Activated CD4-positive, CD25-positive, alpha-beta regulatory T cell treated with anti-CD3 and anti-CD28 coated beads, Interleukin-2, amount 50 U/mL, for 16 hours (primary cell): ENCODE data around the gene STK10.

Source experiments
- DNase-seq: peaks from one replicate; pipeline ENCODE4 v3.0.0-alpha.2; 2020; ENCODE audit warnings: low read depth, low spot score

Gene STK10

DNA sequence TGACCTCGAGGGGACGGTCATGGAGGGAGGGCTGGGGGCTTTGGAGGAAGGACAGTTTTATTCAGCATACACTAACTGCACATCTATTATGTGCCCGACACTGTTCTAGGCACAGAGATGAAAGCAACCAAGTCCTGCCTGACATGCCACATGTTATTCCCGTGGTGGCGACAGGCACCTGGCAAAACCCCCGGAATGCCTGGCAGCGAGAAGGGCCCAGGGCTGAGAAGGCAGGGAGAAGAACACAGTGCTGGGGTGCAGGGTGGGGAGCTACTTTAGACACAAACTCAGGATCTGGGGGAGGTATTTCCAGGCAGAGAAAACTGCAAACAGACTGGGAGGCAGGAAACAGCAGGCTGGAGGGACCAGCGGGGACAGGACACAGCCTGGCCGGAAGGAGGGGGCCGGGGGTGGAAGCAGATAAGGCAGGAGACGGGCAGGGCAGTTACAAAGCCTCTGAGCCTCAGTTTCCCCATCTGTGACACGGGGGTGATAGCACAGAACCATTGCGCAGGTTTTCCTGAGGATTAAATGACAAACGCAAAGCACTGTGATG lies 77.7 kb downstream of the STK10 start:
- no peak for DNase-seq

DNA sequence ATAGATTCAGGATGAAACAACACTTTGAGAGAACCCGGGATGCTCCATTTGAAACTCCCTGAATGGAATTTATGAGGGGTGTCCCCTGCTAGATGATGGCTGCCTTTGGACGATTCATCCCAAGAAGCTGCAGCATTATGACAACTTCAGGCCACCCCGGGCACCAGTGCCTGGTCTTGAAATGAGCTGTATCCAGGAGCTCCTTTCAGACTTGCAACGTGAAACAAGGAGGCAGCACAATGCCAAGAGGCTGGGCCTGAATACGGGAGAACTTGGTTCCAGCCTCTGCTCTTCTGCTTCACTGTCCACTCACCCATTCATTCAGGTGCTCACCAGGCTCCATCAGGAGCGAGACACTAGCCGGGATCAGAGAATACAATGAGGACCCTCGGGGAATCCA lies 78.3 kb downstream of the STK10 start:
- DNase-seq, result no peak

DNA sequence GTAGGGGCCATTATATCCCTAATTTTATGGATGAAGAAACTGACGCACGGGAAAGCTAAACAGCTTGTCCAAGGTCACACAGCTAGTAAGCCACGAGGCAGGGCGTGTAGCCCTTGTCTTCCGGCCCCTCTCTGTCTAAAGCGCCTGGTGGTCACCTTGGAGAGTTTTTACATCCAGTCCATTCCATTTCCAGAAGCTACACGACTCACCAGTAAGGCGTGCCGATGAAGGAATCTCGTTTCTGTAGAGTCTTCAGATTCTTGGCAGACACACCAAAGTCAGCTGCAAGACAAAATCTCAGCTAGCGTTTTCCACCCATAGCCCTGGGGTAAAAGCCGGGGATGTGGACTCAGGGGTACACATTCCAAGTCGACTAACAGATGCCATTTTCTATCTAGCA lies 80.5 kb downstream of the STK10 start:
- DNase-seq, result no peak

DNA sequence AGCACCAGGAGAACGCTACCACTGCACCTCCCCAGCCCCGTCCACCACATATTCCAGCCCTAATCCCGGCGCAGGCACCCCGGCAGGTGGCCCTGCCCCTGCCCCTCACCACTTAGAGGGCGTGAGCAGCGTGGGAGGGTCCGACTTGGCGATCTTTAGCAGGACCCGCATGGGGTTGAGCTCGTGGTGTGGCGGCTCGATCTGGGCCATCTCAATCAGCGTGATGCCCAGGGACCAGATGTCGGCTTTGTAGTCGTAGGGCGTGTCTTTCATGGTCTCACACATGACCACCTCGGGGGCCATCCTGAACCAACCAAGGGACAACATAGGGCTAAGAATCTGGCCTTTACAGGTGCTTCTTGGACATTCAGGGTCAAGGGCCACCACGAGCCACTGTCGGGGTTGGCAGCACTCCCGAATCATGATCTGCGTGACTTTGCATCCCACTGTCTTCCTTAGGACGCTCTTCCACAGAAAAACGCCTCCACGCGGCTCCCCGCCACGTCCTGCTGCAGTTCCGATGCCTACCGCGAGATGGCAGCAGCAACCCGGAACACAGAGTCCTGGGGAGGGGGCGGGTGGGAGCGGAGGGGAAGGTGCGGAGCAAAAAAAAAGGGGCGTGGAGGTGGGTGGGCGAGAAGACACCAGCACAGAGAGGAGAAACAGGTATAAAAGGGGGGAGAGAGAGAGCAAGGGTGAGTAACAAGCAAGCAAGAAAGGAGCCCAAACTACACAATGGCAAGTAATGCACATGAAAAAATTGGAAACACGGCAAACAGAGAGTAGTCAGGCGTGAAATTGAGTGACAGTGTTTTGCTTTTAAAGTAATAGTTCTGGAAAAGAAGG lies 81.3 kb downstream of the STK10 start:
- peak; percentile 50 for DNase-seq

DNA sequence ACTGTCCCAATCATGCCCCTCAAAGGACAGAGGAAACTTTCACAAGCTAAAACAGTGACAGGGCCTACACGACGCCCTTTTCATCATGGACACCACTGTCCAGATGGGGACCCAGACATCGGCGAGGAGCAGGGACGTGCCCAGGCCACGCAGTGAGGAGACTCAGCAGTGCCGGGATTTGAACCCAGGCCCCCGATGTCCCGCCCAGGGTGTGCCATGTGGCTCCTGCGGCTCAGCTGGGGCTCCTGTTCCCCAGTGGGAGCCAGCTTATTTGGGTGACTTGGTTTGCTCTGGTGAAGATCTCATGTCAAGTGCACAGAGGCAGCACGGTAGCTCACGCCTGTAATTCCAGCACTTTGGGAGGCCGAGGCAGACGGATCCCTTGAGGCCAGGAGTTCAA lies 82.2 kb downstream of the STK10 start:
- DNase-seq, result no peak

DNA sequence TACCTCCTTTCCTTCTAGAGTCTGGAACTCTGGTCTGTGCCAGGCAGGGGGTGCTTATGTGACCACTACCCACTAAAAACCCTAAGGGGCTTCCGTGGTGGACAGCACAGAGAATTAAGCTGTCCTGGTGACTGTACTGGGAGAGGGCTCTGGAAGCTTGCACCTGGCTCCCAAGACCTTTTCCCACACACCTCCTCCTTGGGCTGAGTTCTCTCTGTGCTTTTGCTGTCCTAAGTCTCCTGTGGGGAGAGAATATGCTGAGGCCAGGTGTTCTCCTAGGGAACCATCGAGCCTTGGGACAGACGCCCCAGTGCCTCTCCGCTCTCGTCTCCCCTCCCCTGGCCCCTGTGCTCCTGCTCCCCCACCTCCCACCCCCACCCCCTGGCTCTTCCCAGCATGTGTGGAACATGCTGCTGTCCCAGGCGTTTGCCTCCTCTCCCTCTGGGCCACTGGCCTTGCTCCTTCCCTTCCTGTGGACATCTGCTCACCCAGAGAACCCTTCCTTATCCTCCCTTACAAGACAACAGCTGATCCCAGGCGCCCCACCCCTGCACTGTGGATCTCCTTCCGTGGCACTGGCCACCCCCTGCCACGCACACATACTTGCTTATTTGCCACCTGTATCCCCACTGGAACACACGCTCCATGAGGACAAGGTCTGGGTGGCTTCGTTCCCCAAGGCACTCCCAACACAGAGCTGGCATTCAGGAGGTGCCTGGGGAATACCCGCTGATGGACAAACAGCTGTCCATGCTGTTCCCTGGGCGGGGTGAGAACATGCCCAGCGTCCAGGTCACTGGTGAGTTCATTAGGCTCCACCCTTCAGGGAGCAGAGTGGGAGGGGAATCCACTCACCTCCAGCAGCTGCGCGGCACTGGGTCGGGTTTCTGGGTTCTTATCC lies 83.0 kb downstream of the STK10 start:
- no peak for DNase-seq

DNA sequence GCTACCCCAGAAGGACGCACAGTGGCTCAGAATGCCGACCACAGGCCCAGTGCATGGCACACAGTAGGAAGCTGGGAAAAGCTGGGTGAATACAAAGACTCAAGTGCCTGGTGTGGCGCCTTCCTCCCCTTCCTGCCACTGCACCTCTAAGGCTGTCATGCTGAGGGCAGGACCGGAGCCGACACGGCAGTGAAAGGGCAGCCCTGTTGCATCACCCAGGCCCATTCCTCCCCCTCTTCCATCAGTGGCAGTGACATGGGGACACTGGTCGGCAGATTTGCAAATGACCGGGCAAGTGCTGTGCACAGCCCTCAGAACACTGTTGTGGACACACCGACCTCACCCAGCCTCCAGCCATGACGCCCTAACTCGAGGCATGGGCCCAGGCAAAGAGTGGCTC lies 84.0 kb downstream of the STK10 start:
- no peak for DNase-seq

DNA sequence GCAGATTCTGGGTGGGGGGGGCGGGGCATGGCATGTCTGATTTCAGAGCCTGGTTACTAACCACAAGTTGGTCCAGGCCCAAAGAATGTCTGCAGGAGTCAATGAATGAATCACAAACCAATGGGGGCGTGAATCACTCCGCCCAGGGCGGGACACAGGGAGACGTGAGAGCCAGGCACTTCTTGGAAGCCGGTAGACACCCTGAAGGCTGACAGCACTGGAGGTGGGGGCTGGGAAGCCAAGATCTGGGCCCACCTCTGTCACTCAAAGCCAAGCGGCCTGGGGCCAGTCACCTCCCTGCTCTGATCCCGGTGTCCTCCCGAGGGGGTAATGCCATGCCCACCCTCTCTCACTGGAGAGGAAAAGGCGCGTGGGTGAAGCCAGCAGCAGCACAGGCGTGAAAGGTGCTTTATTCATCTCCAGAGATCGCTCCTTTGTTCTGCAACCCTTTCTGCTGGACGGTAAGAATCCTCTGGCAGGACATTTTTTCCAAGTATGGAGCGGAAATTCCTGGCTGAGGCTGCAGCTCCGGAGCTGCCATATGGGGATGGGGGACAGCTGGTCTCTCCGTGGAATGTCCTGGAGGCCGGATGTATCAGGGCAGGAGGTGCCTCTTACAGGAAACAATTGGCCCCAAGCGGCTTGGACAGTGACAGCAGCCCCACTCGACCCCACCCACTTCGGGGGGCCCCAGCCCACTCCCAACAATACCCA lies 85.0 kb downstream of the STK10 start:
- DNase-seq, result no peak

DNA sequence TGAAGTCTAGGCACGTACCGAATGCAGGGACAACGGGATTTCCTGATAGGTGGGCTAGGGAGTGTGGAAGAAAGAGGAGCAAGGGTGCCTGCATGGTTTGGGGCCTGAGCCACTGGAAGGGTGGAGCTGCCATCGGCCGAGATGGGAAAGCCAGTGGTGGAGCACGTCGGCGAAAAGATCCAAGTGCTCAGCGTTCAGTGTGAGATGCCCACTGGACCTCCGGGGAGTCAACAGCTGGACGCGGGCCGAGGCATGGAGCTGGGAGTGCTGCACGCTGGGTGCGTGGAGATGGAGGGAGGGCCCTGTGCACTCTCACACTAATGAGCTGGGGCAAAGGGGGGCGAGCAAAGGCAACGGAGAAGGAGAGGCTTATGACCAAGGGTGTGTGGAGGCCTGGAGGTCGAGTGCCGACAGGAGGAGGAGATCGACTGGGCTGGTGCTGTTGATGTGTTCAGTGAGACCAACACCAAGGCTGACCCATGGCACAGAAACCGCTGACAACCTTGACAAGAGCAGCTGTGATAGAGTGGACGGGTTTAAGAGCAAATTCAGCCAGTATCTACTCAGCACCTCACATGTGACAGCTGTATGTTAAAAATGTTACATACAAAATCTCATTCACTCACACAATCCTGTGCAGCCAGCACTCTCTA lies 85.7 kb downstream of the STK10 start:
- no peak for DNase-seq

DNA sequence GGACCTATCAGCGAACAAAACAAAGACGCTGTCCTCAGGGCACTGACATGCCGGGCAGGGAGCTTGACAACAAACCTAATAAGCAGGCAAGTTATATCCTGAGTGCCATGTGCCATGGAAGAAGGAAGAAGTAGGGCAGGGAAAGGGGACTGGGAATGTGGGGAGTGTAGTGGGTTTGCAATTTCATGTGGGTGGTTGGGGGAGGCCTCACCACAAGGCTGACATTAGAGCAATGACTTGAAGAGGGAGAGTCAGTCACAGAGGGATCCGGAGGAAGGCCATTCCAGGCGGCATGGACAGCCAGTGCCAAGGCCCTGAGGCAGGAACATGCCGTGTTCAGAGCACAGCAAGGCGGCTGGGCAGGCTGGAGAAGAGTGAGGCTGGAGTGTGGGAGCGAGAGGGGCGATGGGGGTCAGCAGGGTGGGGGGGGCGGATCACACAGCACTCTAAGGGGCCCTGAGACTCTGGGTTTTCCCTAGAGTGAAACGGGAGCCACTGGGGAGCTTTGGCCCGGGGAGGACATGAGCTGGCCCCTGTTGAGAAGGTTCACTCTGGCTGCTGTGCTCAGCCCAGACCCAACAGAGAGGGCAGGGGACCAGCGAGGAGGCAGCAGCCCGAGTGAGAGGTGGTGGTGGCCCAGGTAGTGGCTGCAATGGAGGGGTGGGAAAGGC lies 86.3 kb downstream of the STK10 start:
- no peak for DNase-seq

DNA sequence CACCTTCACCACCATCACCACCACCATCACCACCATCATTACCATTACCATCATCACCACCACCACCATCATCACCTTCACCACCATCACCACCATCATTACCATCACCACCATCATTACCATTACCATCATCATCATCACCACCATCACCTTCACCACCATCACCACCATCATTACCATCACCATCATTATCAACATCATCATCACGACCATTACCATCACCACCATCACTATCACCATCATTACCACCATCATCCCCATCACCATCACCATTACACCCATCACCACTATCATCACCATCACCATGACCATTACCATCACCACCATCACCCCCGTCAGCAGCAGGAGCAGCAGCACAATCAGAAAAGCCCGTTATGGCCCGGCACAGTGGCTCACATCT lies 89.1 kb downstream of the STK10 start:
- DNase-seq, result no peak

DNA sequence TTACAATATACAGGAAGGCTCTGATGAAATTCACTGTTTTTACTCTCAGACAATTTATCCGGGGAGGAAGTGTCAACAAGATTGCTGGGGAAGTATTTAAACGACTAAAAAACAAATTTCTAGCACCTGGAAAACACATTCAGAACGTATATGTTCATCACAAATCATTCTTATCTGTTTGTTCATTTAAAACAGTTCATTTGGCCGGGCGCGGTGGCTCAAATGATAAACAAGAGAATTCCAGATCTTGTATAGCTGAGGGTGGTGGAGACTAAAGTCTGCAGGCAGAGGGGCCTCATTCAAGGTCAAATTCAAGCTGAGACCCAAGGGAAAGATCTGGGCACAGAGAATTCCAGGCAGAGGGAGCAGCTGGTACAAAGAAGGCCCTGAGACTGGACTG lies 90.0 kb downstream of the STK10 start:
- no peak for DNase-seq

DNA sequence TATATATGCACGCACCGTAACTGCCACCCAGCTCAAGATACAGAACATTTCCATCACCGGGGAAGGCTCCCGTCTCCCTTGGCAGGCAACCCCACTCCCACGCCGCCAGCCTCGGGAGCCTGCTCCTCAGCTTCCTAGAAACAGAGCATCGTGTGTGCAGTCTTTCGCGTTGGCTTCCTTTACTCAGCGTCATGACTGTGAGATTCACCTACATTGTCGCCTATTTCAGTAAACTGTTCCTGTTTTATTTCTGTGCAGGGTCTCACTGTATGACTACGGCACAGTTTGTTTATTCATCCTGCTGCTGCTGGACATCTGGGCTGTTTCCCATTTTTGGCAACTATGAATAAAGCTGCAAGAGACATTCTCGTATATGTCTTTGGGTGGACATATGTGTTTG lies 90.7 kb downstream of the STK10 start:
- no peak for DNase-seq

DNA sequence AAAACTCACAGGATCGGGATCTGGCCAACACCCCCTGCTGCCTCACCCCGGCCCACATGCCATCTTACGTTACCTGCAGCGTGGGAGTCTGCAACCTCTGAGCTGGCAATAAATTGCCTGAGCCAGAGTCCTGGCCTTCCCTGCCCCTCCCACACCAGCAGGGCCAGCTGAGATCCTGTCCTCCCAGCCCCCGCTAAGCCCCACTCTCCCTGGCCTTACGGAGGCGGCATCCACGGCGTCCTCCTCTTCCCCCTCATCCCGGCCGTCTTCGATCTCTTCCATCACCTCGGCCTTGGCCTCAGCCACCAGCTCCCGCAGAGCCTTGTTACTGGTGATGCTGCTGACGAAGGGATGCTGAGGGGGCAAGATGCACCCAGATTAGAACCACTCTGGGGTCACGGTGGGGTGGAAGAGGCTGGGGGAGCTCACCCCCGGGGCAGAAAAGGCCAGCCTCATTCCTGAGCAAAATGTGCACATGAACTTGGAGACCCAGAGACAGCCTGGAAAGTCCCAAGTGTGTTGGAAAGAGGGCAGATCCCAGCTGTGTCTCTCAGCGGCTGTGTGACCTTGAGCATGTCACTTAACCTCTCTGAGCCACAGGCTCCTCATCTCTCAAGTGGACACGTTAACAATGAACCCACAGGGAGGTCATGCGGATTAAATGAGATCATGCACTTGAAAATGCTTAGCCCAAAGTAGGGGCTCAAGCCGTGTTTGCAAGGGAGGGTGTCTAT lies 91.7 kb downstream of the STK10 start:
- DNase-seq, result no peak

DNA sequence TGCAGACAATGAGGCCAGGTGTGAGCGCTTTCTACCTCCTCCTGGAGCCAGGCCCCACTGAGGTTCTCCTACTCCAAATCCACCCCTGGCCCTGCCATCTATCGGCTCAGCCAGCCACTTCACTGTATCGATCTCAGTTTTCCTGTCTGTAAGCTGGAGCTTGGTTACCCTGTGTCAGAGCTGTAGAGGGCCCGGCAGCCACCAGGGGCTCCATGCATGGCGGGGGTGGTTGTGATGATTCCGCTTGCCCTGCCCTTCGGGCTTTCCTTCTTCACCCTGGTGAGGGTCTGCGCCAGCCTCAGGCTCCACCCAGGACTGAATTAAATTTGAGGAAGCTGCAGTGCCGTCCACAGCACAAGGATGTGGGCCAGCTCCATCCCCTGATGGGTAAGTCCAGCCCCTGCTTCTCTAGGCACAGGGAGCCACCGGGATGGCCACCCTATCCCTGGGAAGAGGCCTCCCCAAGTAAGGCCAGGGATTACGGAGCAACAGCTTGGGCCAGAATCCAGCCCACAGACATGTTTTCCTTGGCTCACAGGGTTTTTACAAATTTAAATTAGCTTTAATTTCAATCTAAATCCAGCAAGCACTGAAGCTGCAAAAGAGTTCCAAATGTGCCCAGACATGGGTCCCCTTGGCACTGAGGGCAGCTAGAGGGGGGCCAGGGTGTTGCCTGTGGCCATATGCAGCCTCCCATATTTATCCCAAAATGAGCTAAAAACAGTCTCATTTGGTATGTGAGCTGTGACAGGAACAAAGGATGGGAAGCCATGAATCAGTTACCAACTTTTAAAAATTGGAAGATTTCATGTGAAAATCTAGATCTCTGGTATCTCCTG lies 92.4 kb downstream of the STK10 start:
- no peak for DNase-seq

DNA sequence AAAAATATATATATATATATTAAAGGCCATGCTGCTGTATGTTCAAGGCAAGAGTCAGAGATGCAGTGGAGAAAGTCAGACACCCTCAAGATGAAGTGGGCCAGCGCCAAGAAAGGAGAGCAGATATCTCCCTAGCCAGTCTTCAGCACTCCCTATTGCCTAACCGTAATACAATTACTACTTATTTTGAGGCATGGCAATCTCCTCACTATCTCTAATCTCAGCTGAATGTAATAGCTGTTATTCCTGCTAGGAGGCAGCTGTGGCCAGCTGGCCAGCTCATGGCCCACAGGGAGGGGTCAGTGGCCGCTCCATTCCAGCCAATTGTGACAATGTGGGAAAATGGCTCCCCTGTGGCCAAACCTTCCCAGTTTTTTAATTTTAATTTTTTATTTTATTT lies 94.1 kb downstream of the STK10 start:
- no peak for DNase-seq

DNA sequence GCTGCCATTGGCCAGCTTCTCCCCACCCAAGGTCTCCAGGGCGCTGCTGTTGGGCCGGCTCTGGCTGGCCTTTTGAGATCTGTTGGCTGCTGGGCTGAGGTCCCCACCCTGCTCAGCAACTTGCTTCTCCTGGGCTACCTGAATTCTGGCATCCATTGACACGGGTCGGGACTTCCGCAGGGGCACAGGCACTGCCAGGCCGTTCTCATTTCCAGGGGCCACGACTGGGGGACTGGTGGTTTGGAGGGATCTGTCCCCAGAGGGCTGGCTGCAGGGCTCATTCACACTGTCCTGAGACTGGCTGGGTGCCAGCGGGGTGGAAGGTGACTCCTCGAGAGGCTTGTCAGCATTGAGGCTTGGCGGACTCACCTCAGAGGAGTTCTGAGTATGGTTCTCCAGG lies 94.5 kb downstream of the STK10 start:
- DNase-seq, result no peak

DNA sequence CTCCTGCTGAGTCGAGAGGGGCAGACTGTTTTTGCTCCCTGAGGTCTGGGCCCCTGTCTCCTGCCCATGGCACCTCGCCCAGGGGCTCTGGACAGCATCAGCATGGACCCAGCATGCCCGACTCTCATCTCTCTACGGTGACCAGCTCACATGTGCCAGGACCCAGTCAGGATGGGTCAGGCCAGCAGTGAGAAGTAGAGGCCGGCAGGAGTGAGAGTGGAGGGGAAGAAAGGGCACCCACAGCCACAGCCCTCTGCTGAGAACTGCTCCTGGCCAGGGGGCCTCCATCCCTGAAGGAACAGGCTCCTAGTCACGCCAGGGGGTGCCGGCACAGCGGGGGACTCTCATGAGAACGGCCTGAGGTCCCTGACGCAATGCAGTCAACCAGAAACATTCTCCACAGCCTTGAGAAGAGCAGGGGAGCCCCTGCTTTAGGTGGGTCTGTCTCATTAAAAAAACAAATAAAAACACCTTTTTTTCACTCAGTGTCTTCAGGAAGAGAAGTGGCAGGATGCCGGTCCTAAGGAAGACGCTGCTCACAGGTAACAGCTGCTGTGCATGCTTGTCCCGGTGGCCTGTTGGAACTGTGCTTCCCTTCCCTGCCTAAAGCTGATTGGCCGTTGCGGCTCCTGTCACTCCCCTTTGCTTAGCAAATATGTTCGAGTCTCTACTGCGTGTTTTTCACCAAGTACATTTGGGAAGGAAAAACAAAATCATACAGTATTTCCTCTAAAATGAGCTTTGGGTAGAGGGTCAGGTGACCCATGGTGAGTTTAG lies 95.9 kb downstream of the STK10 start:
- no peak for DNase-seq
